HepG2 (cell line): ENCODE data around the gene ACAT1. TPM values are rescaled to one million over a fixed set of nuclear protein-coding genes. Genes with fewer than 3 reads are reported as not detected.

Experiments used
- ARNTL ChIP-seq: sonication (generic); formaldehyde crosslinking; IDR thresholded peaks from 2 replicates; pipeline ENCODE4 v1.4.0; 2020; ENCODE audit warnings: mild to moderate bottlenecking, missing genetic modification reagents
- BRD4 ChIP-seq: sonication (generic); formaldehyde crosslinking; IDR thresholded peaks from 2 replicates; pipeline ENCODE4 v1.4.0; 2020; ENCODE audit warnings: missing genetic modification reagents
- FOSL2 ChIP-seq: sonication (generic); formaldehyde crosslinking; IDR thresholded peaks from 2 replicates; pipeline ENCODE4 v1.4.0; 2020; ENCODE audit warnings: missing genetic modification reagents
- FOXA1 ChIP-seq, 2 experiments: fragments of 450-650 bp in 1 of 2; sonication (generic) in 1 of 2; formaldehyde crosslinking in 1 of 2; IDR thresholded peaks; 2 replicates each; pipeline versions ENCODE4 v1.4.0 to v1.6.1; 2016 to 2020; ENCODE audit warnings: missing genetic modification reagents in 1 of 2
- FOXM1 ChIP-seq: sonication (generic); formaldehyde crosslinking; IDR thresholded peaks from 2 replicates; pipeline ENCODE4 v1.5.0; 2020; ENCODE audit warnings: missing genetic modification reagents
- GATAD2A ChIP-seq: IDR thresholded peaks from 2 replicates; pipeline ENCODE4 v1.6.1; 2016
- NR2C2 ChIP-seq: sonication (generic); formaldehyde crosslinking; IDR thresholded peaks from 2 replicates; pipeline ENCODE4 v1.4.0; 2020; ENCODE audit warnings: missing genetic modification reagents, mild to moderate bottlenecking, moderate library complexity, borderline replicate concordance
- PAWR ChIP-seq: sonication (generic); formaldehyde crosslinking; IDR thresholded peaks from 2 replicates; pipeline ENCODE4 v1.4.0; 2020; ENCODE audit warnings: missing genetic modification reagents, mild to moderate bottlenecking, borderline replicate concordance
- RBM22 ChIP-seq: fragments of 200-400 bp; formaldehyde crosslinking; optimal IDR thresholded peaks from 2 replicates; pipeline ENCODE3; 2017; ENCODE audit warnings: mild to moderate bottlenecking, low read length, moderate library complexity
- YEATS4 ChIP-seq: sonication (generic); formaldehyde crosslinking; IDR thresholded peaks from 2 replicates; pipeline ENCODE4 v1.4.0; 2020; ENCODE audit warnings: missing genetic modification reagents, borderline replicate concordance
- ZEB1 ChIP-seq: IDR thresholded peaks from 2 replicates; pipeline ENCODE4 v1.6.1; 2012; ENCODE audit warnings: mild to moderate bottlenecking, low read depth, inconsistent platforms; ENCODE audit not compliant: insufficient replicate concordance
- ZFAT ChIP-seq: sonication (generic); formaldehyde crosslinking; conservative IDR thresholded peaks from 2 replicates; pipeline ENCODE4 v1.8.1; 2023; ENCODE audit warnings: missing genetic modification reagents, inconsistent platforms
- ZNF10 ChIP-seq: sonication (generic); formaldehyde crosslinking; IDR thresholded peaks from 2 replicates; pipeline ENCODE4 v1.4.0; 2020; ENCODE audit warnings: mild to moderate bottlenecking, low read depth, missing genetic modification reagents, borderline replicate concordance
- ZNF224 ChIP-seq: sonication (generic); formaldehyde crosslinking; IDR thresholded peaks from 2 replicates; pipeline ENCODE4 v1.5.0; 2020; ENCODE audit warnings: mild to moderate bottlenecking, missing genetic modification reagents
- ZNF230 ChIP-seq: sonication (generic); formaldehyde crosslinking; IDR thresholded peaks from 2 replicates; pipeline ENCODE4 v1.4.0; 2020; ENCODE audit warnings: mild to moderate bottlenecking, missing genetic modification reagents
- ZNF326 ChIP-seq: sonication (generic); formaldehyde crosslinking; IDR thresholded peaks from 2 replicates; pipeline ENCODE4 v1.4.0; 2020; ENCODE audit warnings: missing genetic modification reagents, borderline replicate concordance
- ZNF501 ChIP-seq: sonication (generic); formaldehyde crosslinking; IDR thresholded peaks from 2 replicates; pipeline ENCODE4 v1.5.1; 2020; ENCODE audit warnings: mild to moderate bottlenecking, moderate library complexity, missing genetic modification reagents
- ZNF615 ChIP-seq: sonication (generic); formaldehyde crosslinking; IDR thresholded peaks from 2 replicates; pipeline ENCODE4 v1.5.0; 2020; ENCODE audit warnings: mild to moderate bottlenecking, missing genetic modification reagents, borderline replicate concordance
- ZNF724P ChIP-seq: sonication (generic); formaldehyde crosslinking; IDR thresholded peaks from 2 replicates; pipeline ENCODE4 v1.8.0; 2022; ENCODE audit warnings: missing genetic modification reagents, borderline replicate concordance
- ZNF879 ChIP-seq: sonication (generic); formaldehyde crosslinking; IDR thresholded peaks from 2 replicates; pipeline ENCODE4 v1.8.1; 2023; ENCODE audit warnings: missing genetic modification reagents
- ZSCAN25 ChIP-seq: sonication (generic); formaldehyde crosslinking; IDR thresholded peaks from 2 replicates; pipeline ENCODE4 v1.8.0; 2022; ENCODE audit warnings: mild to moderate bottlenecking, missing genetic modification reagents
- polyA plus RNA-seq, 8 experiments: library from polyadenylated mRNA; depleted of rRNA in 3 of 8; stranded (reverse) in 7 of 8; unstranded in 1 of 8; fragments of >200 nt; fragmentation: Illumina TruSeq in 4 of 8; extraction: Trizol in 4 of 8; gene quantifications; 2 replicates each; pipeline versions ENCODE4 v1.2.1 to v1.2.3, GENCODE V29; 2011 to 2016; ENCODE audit warnings: low read depth in 4 of 8, missing spikeins in 1 of 8, mixed read lengths in 1 of 8; ENCODE audit not compliant: insufficient read depth in 1 of 8
- total RNA-seq, 5 experiments: library from RNA; depleted of rRNA; stranded (reverse); fragments of >200 nt; fragmentation: Illumina TruSeq; extraction: Trizol; gene quantifications; 2 replicates each; pipeline ENCODE4 v1.2.3, GENCODE V29; 2016; ENCODE audit warnings: low read depth in 1 of 5
- TF ChIP-seq, protein P1 (sequence below): IDR thresholded peaks from 2 replicates; pipeline ENCODE4 v1.6.1; 2016; ENCODE audit warnings: missing compliant biosample characterization, missing genetic modification reagents, borderline replicate concordance
- TF ChIP-seq, protein P2 (sequence below): sonication (generic); formaldehyde crosslinking; IDR thresholded peaks from 2 replicates; pipeline ENCODE4 v1.5.0; 2020; ENCODE audit warnings: missing genetic modification reagents, mild to moderate bottlenecking, borderline replicate concordance
- TF ChIP-seq, protein P3 (sequence below): sonication (generic); formaldehyde crosslinking; IDR thresholded peaks from 2 replicates; pipeline ENCODE4 v1.4.0; 2020; ENCODE audit warnings: missing genetic modification reagents, borderline replicate concordance
- TF ChIP-seq, protein P4 (sequence below): fragments of 450-650 bp; IDR thresholded peaks from 2 replicates; pipeline ENCODE4 v1.6.1; 2016

The ACAT1 gene
- total and polyA plus RNA-seq, 2 of the 13 experiments (the other 11 are each of a cell fraction or from before 2014, with no cell fraction given), result 103 to 165 TPM

DNA sequence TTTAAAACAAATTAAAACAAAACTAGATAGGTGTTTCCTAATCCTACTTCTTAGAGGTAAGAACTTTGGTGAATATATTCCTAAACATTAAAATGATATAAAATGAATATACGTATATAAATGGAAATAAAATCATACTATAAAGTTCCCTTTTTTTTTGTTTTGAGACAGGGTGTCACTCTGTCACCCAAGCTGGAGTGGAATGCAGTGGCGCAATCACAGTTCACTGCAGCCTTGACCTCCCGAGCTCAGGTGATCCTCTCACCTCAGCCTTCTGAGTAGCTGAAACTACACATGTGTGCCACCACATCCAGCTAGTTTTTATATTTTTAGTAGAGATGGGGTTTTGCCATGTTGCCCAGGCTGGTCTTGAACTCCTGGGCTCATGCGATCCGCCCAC lies 56.2 kb downstream of the ACAT1 start (continued):
- TF ChIP-seq, protein P1, sequence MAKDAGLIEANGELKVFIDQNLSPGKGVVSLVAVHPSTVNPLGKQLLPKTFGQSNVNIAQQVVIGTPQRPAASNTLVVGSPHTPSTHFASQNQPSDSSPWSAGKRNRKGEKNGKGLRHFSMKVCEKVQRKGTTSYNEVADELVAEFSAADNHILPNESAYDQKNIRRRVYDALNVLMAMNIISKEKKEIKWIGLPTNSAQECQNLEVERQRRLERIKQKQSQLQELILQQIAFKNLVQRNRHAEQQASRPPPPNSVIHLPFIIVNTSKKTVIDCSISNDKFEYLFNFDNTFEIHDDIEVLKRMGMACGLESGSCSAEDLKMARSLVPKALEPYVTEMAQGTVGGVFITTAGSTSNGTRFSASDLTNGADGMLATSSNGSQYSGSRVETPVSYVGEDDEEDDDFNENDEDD, result no peak
- TF ChIP-seq, protein P2, sequence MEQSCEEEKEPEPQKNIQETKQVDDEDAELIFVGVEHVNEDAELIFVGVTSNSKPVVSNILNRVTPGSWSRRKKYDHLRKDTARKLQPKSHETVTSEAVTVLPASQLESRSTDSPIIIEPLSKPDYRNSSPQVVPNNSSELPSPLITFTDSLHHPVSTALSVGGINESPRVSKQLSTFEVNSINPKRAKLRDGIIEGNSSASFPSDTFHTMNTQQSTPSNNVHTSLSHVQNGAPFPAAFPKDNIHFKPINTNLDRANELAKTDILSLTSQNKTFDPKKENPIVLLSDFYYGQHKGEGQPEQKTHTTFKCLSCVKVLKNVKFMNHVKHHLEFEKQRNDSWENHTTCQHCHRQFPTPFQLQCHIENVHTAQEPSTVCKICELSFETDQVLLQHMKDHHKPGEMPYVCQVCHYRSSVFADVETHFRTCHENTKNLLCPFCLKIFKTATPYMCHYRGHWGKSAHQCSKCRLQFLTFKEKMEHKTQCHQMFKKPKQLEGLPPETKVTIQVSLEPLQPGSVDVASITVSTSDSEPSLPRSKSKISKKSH, result no peak
- TF ChIP-seq ZNF326 (no peak), RBM22 (no peak), PAWR (CRISPR knock-in tag) (no peak), ZNF224 (no peak), ZEB1 (no peak), BRD4 (CRISPR knock-in tag) (no peak), ZNF724P (CRISPR knock-in tag) (no peak), FOXA1 (IDR thresholded peaks at IDR 0.05) (no peak), FOXA1 (CRISPR knock-in tag; IDR thresholded peaks at IDR 0.05) (no peak), ZNF501 (CRISPR knock-in tag) (no peak), ZFAT (CRISPR knock-in tag) (no peak), ZNF879 (CRISPR knock-in tag) (no peak), YEATS4 (CRISPR knock-in tag) (no peak), NR2C2 (peak; percentile 71), FOXM1 (CRISPR knock-in tag) (no peak), ZNF615 (CRISPR knock-in tag) (no peak), FOSL2 (CRISPR knock-in tag) (0 out of 2 replicates have a peak, but pooled peaks have one; percentile 12), ARNTL (CRISPR knock-in tag) (no peak), ZSCAN25 (no peak), ZNF230 (CRISPR knock-in tag) (no peak), GATAD2A (peak; percentile 37; the same call in 1 of the 2 replicates), ZNF10 (CRISPR knock-in tag) (no peak)
- TF ChIP-seq, protein P3, sequence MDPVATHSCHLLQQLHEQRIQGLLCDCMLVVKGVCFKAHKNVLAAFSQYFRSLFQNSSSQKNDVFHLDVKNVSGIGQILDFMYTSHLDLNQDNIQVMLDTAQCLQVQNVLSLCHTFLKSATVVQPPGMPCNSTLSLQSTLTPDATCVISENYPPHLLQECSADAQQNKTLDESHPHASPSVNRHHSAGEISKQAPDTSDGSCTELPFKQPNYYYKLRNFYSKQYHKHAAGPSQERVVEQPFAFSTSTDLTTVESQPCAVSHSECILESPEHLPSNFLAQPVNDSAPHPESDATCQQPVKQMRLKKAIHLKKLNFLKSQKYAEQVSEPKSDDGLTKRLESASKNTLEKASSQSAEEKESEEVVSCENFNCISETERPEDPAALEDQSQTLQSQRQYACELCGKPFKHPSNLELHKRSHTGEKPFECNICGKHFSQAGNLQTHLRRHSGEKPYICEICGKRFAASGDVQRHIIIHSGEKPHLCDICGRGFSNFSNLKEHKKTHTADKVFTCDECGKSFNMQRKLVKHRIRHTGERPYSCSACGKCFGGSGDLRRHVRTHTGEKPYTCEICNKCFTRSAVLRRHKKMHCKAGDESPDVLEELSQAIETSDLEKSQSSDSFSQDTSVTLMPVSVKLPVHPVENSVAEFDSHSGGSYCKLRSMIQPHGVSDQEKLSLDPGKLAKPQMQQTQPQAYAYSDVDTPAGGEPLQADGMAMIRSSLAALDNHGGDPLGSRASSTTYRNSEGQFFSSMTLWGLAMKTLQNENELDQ (CRISPR knock-in tag), result no peak
- TF ChIP-seq, protein P4, sequence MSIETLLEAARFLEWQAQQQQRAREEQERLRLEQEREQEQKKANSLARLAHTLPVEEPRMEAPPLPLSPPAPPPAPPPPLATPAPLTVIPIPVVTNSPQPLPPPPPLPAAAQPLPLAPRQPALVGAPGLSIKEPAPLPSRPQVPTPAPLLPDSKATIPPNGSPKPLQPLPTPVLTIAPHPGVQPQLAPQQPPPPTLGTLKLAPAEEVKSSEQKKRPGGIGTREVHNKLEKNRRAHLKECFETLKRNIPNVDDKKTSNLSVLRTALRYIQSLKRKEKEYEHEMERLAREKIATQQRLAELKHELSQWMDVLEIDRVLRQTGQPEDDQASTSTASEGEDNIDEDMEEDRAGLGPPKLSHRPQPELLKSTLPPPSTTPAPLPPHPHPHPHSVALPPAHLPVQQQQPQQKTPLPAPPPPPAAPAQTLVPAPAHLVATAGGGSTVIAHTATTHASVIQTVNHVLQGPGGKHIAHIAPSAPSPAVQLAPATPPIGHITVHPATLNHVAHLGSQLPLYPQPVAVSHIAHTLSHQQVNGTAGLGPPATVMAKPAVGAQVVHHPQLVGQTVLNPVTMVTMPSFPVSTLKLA, result no peak
